DND-41 (cell line): ENCODE measurements around the gene ARL8A.

Experiments
- ATAC-seq: fragments of 200-7000 bp; cut with Tn5 transposase; 3 replicates; pipeline ENCODE4 v1.9.1; 2021; ENCODE audit warnings: low read depth; ENCODE audit not compliant: insufficient read depth
- DNase-seq: peaks from one replicate; pipeline ENCODE4 v3.0.0-alpha.2; 2020
- H2AFZ ChIP-seq: 2 replicates; pipeline ENCODE4 v1.6.0; 2012; ENCODE audit warnings: low read depth, low read length
- H3K27ac ChIP-seq: 2 replicates; pipeline ENCODE4 v1.5.1; 2012; ENCODE audit warnings: low read length, inconsistent platforms
- H3K27me3 ChIP-seq: fragments of 200-600 bp; sonication (generic); 2 replicates; pipeline ENCODE4 v1.6.0; 2012; ENCODE audit warnings: low read length, mild to moderate bottlenecking, inconsistent platforms; ENCODE audit not compliant: insufficient read depth, poor library complexity
- H3K36me3 ChIP-seq: 2 replicates; pipeline ENCODE4 v1.5.1; 2012; ENCODE audit warnings: low read length, inconsistent platforms; ENCODE audit not compliant: insufficient read depth
- H3K4me1 ChIP-seq: 2 replicates; pipeline ENCODE4 v1.5.1; 2012; ENCODE audit warnings: mild to moderate bottlenecking, low read length; ENCODE audit not compliant: insufficient read depth
- H3K4me2 ChIP-seq: 2 replicates; pipeline ENCODE4 v1.6.0; 2012; ENCODE audit warnings: mild to moderate bottlenecking, moderate library complexity, low read length, inconsistent platforms; ENCODE audit not compliant: insufficient read depth
- H3K4me3 ChIP-seq, 2 experiments: fragments of 200-600 bp in 1 of 2; shearing (Covaris generic) in 1 of 2; 2 replicates each; pipeline ENCODE4 v1.5.1; 2012 to 2016; ENCODE audit warnings: inconsistent platforms in 2 of 2, low read length in 2 of 2, mild to moderate bottlenecking in 2 of 2, low read depth in 1 of 2, moderate library complexity in 1 of 2
- H3K79me2 ChIP-seq: 2 replicates; pipeline ENCODE4 v1.6.0; 2012; ENCODE audit warnings: low read length, inconsistent platforms; ENCODE audit not compliant: insufficient read depth
- H3K9ac ChIP-seq: 2 replicates; pipeline ENCODE4 v1.6.0; 2012; ENCODE audit warnings: low read depth, mild to moderate bottlenecking, inconsistent platforms, low read length, moderate library complexity
- H3K9me3 ChIP-seq: 2 replicates; pipeline ENCODE4 v1.5.1; 2012; ENCODE audit warnings: low read length, moderate library complexity, mild to moderate bottlenecking, inconsistent platforms; ENCODE audit not compliant: insufficient read depth, severe bottlenecking
- H4K20me1 ChIP-seq: 2 replicates; pipeline ENCODE4 v1.6.0; 2012; ENCODE audit warnings: low read length; ENCODE audit not compliant: insufficient read depth
- EZH2 ChIP-seq: IDR thresholded peaks from 3 replicates; pipeline ENCODE4 v1.6.1; 2012; ENCODE audit warnings: borderline replicate concordance, low read depth, mild to moderate bottlenecking, moderate library complexity, low read length, inconsistent platforms; ENCODE audit not compliant: severe bottlenecking
- TF ChIP-seq, protein P1 (sequence below): IDR thresholded peaks from 2 replicates; pipeline ENCODE4 v1.5.1; 2012; ENCODE audit warnings: borderline replicate concordance, low read length, moderate library complexity, mild to moderate bottlenecking; ENCODE audit not compliant: poor library complexity, severe bottlenecking; ENCODE audit errors: extremely low read depth

ARL8A gene

DNA sequence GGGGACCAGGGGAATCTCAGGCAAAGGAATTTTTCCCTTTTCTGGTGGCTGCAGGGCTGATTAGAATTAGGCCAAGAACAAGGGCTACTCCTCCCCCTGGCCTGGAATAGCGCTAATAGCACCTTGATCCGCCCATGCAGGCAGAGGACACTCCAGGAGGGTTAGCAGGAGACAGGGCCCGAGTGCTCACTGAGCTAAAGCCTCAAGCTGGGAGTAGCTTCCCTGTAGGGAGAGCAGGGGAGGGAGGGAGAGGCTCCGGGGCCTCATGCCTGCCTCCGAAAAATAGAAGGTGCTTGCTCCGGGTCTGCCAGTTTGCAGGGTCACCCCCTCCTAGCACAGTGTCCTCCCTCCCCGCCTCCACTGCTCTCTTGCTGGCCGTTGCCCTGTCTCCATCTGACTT lies 12.1 kb upstream of the ARL8A start:
- DNase-seq (no peak), ATAC-seq (no peak)
- peaks cover 42% of the 10 kb centered on the region for H3K4me1 ChIP-seq
- peaks cover 28% of the 10 kb centered on the region for H3K79me2 ChIP-seq
- H3K4me3 ChIP-seq: no peak overlapping the region
- TF ChIP-seq EZH2: no peak
- TF ChIP-seq, protein P1, sequence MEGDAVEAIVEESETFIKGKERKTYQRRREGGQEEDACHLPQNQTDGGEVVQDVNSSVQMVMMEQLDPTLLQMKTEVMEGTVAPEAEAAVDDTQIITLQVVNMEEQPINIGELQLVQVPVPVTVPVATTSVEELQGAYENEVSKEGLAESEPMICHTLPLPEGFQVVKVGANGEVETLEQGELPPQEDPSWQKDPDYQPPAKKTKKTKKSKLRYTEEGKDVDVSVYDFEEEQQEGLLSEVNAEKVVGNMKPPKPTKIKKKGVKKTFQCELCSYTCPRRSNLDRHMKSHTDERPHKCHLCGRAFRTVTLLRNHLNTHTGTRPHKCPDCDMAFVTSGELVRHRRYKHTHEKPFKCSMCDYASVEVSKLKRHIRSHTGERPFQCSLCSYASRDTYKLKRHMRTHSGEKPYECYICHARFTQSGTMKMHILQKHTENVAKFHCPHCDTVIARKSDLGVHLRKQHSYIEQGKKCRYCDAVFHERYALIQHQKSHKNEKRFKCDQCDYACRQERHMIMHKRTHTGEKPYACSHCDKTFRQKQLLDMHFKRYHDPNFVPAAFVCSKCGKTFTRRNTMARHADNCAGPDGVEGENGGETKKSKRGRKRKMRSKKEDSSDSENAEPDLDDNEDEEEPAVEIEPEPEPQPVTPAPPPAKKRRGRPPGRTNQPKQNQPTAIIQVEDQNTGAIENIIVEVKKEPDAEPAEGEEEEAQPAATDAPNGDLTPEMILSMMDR: no peak
- peaks cover 66% of the 10 kb centered on the region for H3K36me3 ChIP-seq
- peak overlapping the region; percentile 29; the same call in 1 of the 2 replicates for H3K4me2 ChIP-seq
- no peaks in the 10 kb centered on the region for H3K27me3 ChIP-seq
- peak overlapping the region; percentile 51 for H3K27ac ChIP-seq
- H3K9me3 ChIP-seq: no peaks in the 10 kb centered on the region
- H4K20me1 ChIP-seq: no peaks in the 10 kb centered on the region
- H2AFZ ChIP-seq: no peak overlapping the region
- H3K9ac ChIP-seq: no peak overlapping the region

DNA sequence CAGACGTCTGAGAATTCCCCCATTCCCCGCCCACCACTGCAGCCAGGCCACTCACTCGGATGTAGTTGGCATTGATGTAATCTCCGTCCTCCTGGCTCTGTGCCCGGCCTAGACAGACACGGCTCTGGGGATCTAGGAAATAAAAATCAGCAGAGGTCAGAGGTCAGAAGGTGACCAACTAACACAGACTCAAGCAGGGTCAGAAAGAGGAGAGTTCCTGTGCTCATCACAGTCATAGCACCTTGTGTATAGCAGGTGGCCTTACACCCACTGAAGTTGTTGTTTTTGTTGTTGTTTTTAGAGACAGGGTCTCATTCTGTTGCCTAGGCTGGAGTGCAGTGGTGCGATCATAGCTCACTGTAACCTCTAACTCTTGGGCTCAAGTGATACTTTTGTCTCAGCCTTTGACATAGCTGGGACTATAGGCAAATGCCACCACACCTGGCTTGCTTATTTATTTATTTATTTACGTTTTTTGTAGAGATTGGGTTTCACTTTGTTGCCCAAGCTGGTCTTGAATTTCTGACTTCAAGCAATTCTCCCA lies 11.0 kb upstream of the ARL8A start:
- Histone ChIP-seq H3K79me2 (peaks cover 28% of the 10 kb centered on the region), H3K9ac (no peak overlapping the region), H3K9me3 (no peaks in the 10 kb centered on the region), H3K27ac (no peak overlapping the region), H3K4me1 (peaks cover 31% of the 10 kb centered on the region), H3K4me2 (no peak overlapping the region), H3K36me3 (peaks cover 75% of the 10 kb centered on the region), H4K20me1 (no peaks in the 10 kb centered on the region), H3K4me3 (no peak overlapping the region), H3K27me3 (no peaks in the 10 kb centered on the region), H2AFZ (no peak overlapping the region)
- TF ChIP-seq, protein P1: no peak
- no peak for TF ChIP-seq EZH2
- no peak for DNase-seq
- ATAC-seq: no peak

DNA sequence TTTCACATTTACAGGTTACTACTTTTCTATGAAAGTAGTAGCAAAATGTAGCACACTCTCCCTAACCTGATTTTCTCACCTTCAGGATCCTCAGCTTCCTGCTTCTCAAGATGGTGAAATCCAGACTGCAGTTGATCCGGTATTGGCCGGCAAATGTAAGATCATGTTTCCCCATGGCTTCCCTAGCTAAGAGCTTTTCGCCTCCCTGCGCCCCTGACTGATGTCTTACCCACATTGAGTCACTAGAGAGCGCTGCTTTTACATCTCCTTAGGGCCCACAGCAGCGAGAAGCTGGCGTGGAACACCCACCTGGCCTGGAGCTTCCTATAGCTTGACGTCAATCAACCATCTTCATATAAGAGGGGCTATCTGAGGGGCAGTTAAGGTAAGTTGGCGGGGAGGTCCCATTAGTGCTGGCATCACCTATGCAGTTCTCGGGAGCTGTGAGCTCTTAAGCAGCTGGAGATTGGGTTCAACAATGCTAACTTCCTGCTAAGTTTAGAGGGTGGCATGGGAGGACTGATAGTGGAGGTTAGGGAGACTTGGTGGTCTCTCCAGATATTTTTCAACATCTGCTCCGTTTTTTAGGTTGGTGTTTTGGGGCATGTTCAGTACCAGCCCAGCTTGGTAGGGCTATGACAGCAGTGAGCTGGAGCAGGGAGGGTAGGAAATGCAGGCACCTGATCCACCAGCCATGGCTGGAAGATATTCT lies 10.4 kb upstream of the ARL8A start:
- TF ChIP-seq, protein P1: peak; percentile 74
- no peak for TF ChIP-seq EZH2
- peak; percentile 54 for ATAC-seq
- Histone ChIP-seq H3K9me3 (no peaks in the 10 kb centered on the region), H3K4me2 (no peak overlapping the region), H3K27ac (peak overlapping the region; percentile 5; the same call in 1 of the 2 replicates), H3K9ac (no peak overlapping the region), H3K79me2 (peaks cover 24% of the 10 kb centered on the region), H3K4me1 (peaks cover 25% of the 10 kb centered on the region), H3K36me3 (peaks cover 82% of the 10 kb centered on the region), H4K20me1 (no peaks in the 10 kb centered on the region), H3K4me3 (no peak overlapping the region), H3K27me3 (no peaks in the 10 kb centered on the region), H2AFZ (no peak overlapping the region)
- DNase-seq: peak; percentile 65
